ENCODE measurements around the gene TGFBI.

TGFBI gene

GRCh38 chr5:136094913-136095641, 66.3 kb downstream of the TGFBI start:
- DNase-seq (ENCODE audit: low read depth) = no peak

- no peak for DNase-seq (ENCODE audit: low read depth)
These were observed 69.4 kb downstream of the TGFBI start for GRCh38 chr5:136098176-136098575.

GRCh38 chr5:136099870-136100269, 71.1 kb downstream of the TGFBI start:
- DNase-seq (ENCODE audit: low read depth) = no peak

GRCh38 chr5:136101884-136102283, 73.1 kb downstream of the TGFBI start:
- DNase-seq (ENCODE audit: low read depth) = no peak

GRCh38 chr5:136103118-136103517, 74.3 kb downstream of the TGFBI start:
- DNase-seq (ENCODE audit: low read depth) = no peak

- DNase-seq (ENCODE audit: low read depth) = no peak
These were observed 75.6 kb downstream of the TGFBI start for GRCh38 chr5:136104306-136104965.

- no peak for DNase-seq (ENCODE audit: low read depth)
These were observed 77.7 kb downstream of the TGFBI start for GRCh38 chr5:136106351-136107031.

GRCh38 chr5:136108180-136108611, 79.4 kb downstream of the TGFBI start:
- no peak for DNase-seq (ENCODE audit: low read depth)

GRCh38 chr5:136108766-136109165, 80.0 kb downstream of the TGFBI start:
- no peak for DNase-seq (ENCODE audit: low read depth)

GRCh38 chr5:136109453-136110135, 80.8 kb downstream of the TGFBI start:
- DNase-seq (ENCODE audit: low read depth) = no peak

All from GM04503 (cell line).